Fibroblast of pulmonary artery (primary cell): ENCODE measurements around the gene FAM216B.
A peak's percentile ranks its signal among the peaks of the same experiment; 100 is the strongest.
"Not testable (repeated sequence)": the region's sequence is repeated elsewhere in the genome, so short reads cannot be mapped to it uniquely, and the experiment has no call there.

ENCODE experiments used
- DNase-seq: peaks from one replicate; pipeline ENCODE4 v3.0.0-alpha.2; 2010; ENCODE audit warnings: low read depth
- H3K4me3 ChIP-seq: replicated peaks from 2 replicates; pipeline ENCODE4 v1.5.1; 2011; ENCODE audit warnings: low read depth, mild to moderate bottlenecking, control low read depth, low read length, moderate library complexity
- CTCF ChIP-seq: IDR thresholded peaks from 2 replicates; pipeline ENCODE4 v1.5.1; 2011; ENCODE audit warnings: mild to moderate bottlenecking, control low read depth, low read length, inconsistent platforms; ENCODE audit errors: missing control alignments

FAM216B gene

GRCh38 chr13:42807866-42808265 is 26.5 kb downstream of the FAM216B start:
- TF ChIP-seq CTCF: no peak
- DNase-seq: peak; percentile 59
- H3K4me3 ChIP-seq: no peak overlapping the region

GRCh38 chr13:42808341-42808940 is 27.1 kb downstream of the FAM216B start:
- H3K4me3 ChIP-seq: no peak overlapping the region
- no peak for TF ChIP-seq CTCF
- DNase-seq: no peak

- no peak for DNase-seq
- no peak overlapping the region for H3K4me3 ChIP-seq
- TF ChIP-seq CTCF: no peak
These were observed 30.9 kb downstream of the FAM216B start for GRCh38 chr13:42812316-42812715.

- H3K4me3 ChIP-seq: no peak overlapping the region
- TF ChIP-seq CTCF: no peak
- peak; percentile 81 for DNase-seq
These were observed 33.5 kb downstream of the FAM216B start for GRCh38 chr13:42814868-42815267.

GRCh38 chr13:42815681-42816080 is 34.3 kb downstream of the FAM216B start:
- no peak for TF ChIP-seq CTCF
- H3K4me3 ChIP-seq: no peak overlapping the region

GRCh38 chr13:42816538-42816937 is 35.2 kb downstream of the FAM216B start:
- no peak for DNase-seq
- H3K4me3 ChIP-seq: no peak overlapping the region
- TF ChIP-seq CTCF: peak; percentile 11

More at GRCh38 chr13:42815681-42816080, 34.3 kb downstream of the FAM216B start:
- peak; percentile 47 for DNase-seq

GRCh38 chr13:42819687-42820086 is 38.3 kb downstream of the FAM216B start:
- not testable (repeated sequence) for H3K4me3 ChIP-seq
- peak; percentile 60 for DNase-seq
